Hepatocyte (in vitro differentiated cells): ENCODE data around the gene PDE7B. TPM values are rescaled to one million over a fixed set of nuclear protein-coding genes. Genes with fewer than 3 reads are reported as not detected.

Experiments
- DNase-seq: peaks from one replicate; pipeline ENCODE4 v3.0.0-alpha.2; 2016; ENCODE audit warnings: low spot score
- H2AFZ ChIP-seq: fragments of 200-600 bp; sonication (generic); 2 replicates; pipeline ENCODE4 v1.6.0; 2016; ENCODE audit warnings: antibody characterized with exemption, mild to moderate bottlenecking
- H3K27ac ChIP-seq: fragments of 200-600 bp; sonication (generic); 2 replicates; pipeline ENCODE4 v1.5.1; 2016; ENCODE audit warnings: mild to moderate bottlenecking
- H3K27me3 ChIP-seq: fragments of 200-600 bp; sonication (generic); 2 replicates; pipeline ENCODE4 v1.6.1; 2016
- H3K36me3 ChIP-seq: fragments of 200-600 bp; sonication (generic); replicated peaks from 2 replicates; pipeline ENCODE4 v1.5.1; 2016; ENCODE audit warnings: low read depth; ENCODE audit not compliant: insufficient read depth
- H3K4me1 ChIP-seq: fragments of 200-600 bp; sonication (generic); 2 replicates; pipeline ENCODE4 v1.5.1; 2016; ENCODE audit warnings: mild to moderate bottlenecking, moderate library complexity; ENCODE audit not compliant: insufficient read depth
- H3K4me2 ChIP-seq: fragments of 200-600 bp; sonication (generic); 2 replicates; pipeline ENCODE4 v1.6.0; 2016
- H3K4me3 ChIP-seq: fragments of 200-600 bp; sonication (generic); 2 replicates; pipeline ENCODE4 v1.5.1; 2016; ENCODE audit warnings: mild to moderate bottlenecking
- H3K79me2 ChIP-seq: fragments of 200-600 bp; sonication (generic); 2 replicates; pipeline ENCODE4 v1.6.0; 2017; ENCODE audit warnings: mild to moderate bottlenecking
- H3K9me2 ChIP-seq: fragments of 200-600 bp; sonication (generic); replicated peaks from 2 replicates; pipeline ENCODE4 v1.6.0; 2017; ENCODE audit warnings: mild to moderate bottlenecking; ENCODE audit not compliant: insufficient read depth
- H3K9me3 ChIP-seq: fragments of 200-600 bp; sonication (generic); 2 replicates; pipeline ENCODE4 v1.5.1; 2016; ENCODE audit warnings: low read depth, mild to moderate bottlenecking
- H4K20me1 ChIP-seq: fragments of 200-600 bp; sonication (generic); 2 replicates; pipeline ENCODE4 v1.6.0; 2016; ENCODE audit warnings: mild to moderate bottlenecking; ENCODE audit not compliant: insufficient read depth, poor library complexity, severe bottlenecking
- CTCF ChIP-seq: fragments of 200-600 bp; sonication (generic); IDR thresholded peaks from 2 replicates; pipeline ENCODE4 v1.5.1; 2016; ENCODE audit warnings: antibody characterized with exemption, mild to moderate bottlenecking; ENCODE audit not compliant: poor library complexity
- EZH2 ChIP-seq: fragments of 200-600 bp; sonication (generic); IDR thresholded peaks from 2 replicates; pipeline ENCODE4 v1.6.1; 2016; ENCODE audit warnings: antibody characterized with exemption, mild to moderate bottlenecking, borderline replicate concordance
- EZH2phosphoT487 ChIP-seq: fragments of 200-600 bp; sonication (generic); IDR thresholded peaks from one replicate; pipeline ENCODE4 v1.6.1; 2018; ENCODE audit warnings: antibody characterized with exemption, mild to moderate bottlenecking, low read depth, moderate library complexity; ENCODE audit not compliant: unreplicated experiment, severe bottlenecking
- WGBS: methylation state at CpG from one replicate; pipeline ENCODE4 v1.1.6; 2016; ENCODE audit warnings: low lambda C conversion rate; ENCODE audit errors: missing lambda C conversion rate; 5-methylcytosine and 5-hydroxymethylcytosine counted together
- polyA plus RNA-seq: library from polyadenylated mRNA; unstranded; fragments of >200 nt; fragmentation: Nextera tagmentation; extraction: Ambion mirVana; gene quantifications from 2 replicates; pipeline ENCODE4 v1.2.1, GENCODE V29; 2016
- total RNA-seq: library from RNA; depleted of rRNA; stranded (reverse); fragments of >200 nt; gene quantifications from 2 replicates; pipeline ENCODE4 v1.2.3, GENCODE V29; 2014

The PDE7B gene
- total and polyA plus RNA-seq, 2 experiments from 2014 or later = 3.4 to 7.2 TPM

GRCh38 chr6:135936606-135937005 lies 85.1 kb downstream of the PDE7B start:
- peak; percentile 25 for DNase-seq
- no peak overlapping the region for H3K4me2 ChIP-seq
- no peaks in the 10 kb centered on the region for H3K36me3 ChIP-seq
- H3K9me3 ChIP-seq = no peaks in the 10 kb centered on the region
- peak overlapping the region; percentile 64 for H3K27ac ChIP-seq
- no peak overlapping the region for H3K4me3 ChIP-seq
- no peaks in the 10 kb centered on the region for H3K79me2 ChIP-seq
- peaks cover 26% of the 10 kb centered on the region for H3K4me1 ChIP-seq
- H3K27me3 ChIP-seq = no peaks in the 10 kb centered on the region
- no peak for TF ChIP-seq EZH2
- no peaks in the 10 kb centered on the region for H4K20me1 ChIP-seq
- WGBS = 68% methylated on average over 1 of the region's 1 CpG
- H2AFZ ChIP-seq = no peak overlapping the region
- no peaks in the 10 kb centered on the region for H3K9me2 ChIP-seq

GRCh38 chr6:135937106-135937505 lies 85.6 kb downstream of the PDE7B start:
- H3K79me2 ChIP-seq = no peaks in the 10 kb centered on the region
- no peak overlapping the region for H2AFZ ChIP-seq
- no peaks in the 10 kb centered on the region for H3K27me3 ChIP-seq
- H3K36me3 ChIP-seq = no peaks in the 10 kb centered on the region
- WGBS = 92% methylated on average over 6 of the region's 6 CpGs
- H3K4me1 ChIP-seq = peaks cover 26% of the 10 kb centered on the region
- TF ChIP-seq EZH2 (no peak), CTCF (no peak), EZH2phosphoT487 (no peak)
- H3K27ac ChIP-seq = peak overlapping the region; percentile 64
- no peak overlapping the region for H3K4me3 ChIP-seq
- H4K20me1 ChIP-seq = no peaks in the 10 kb centered on the region
- no peak overlapping the region for H3K4me2 ChIP-seq
- no peak for DNase-seq
- no peaks in the 10 kb centered on the region for H3K9me3 ChIP-seq
- no peaks in the 10 kb centered on the region for H3K9me2 ChIP-seq

- H3K9me3 ChIP-seq = no peaks in the 10 kb centered on the region
- no peaks in the 10 kb centered on the region for H3K79me2 ChIP-seq
- H3K27me3 ChIP-seq = no peaks in the 10 kb centered on the region
- no peak overlapping the region for H2AFZ ChIP-seq
- H3K4me3 ChIP-seq = no peak overlapping the region
- H3K4me1 ChIP-seq = peaks cover 26% of the 10 kb centered on the region
- WGBS = 47% methylated on average over 9 of the region's 9 CpGs
- H3K4me2 ChIP-seq = peak overlapping the region; percentile 48
- H3K9me2 ChIP-seq = no peaks in the 10 kb centered on the region
- TF ChIP-seq EZH2 = no peak
- no peak for TF ChIP-seq EZH2phosphoT487
- peak; percentile 53 for TF ChIP-seq CTCF
- H3K27ac ChIP-seq = peak overlapping the region; percentile 77
- no peaks in the 10 kb centered on the region for H4K20me1 ChIP-seq
- H3K36me3 ChIP-seq = no peaks in the 10 kb centered on the region
- peak; percentile 23 for DNase-seq
Observed at GRCh38 chr6:135938576-135939207, 87.2 kb downstream of the PDE7B start.

GRCh38 chr6:135939208-135939591 lies 87.7 kb downstream of the PDE7B start:
- Histone ChIP-seq H3K27me3 (no peaks in the 10 kb centered on the region), H3K36me3 (no peaks in the 10 kb centered on the region), H3K9me2 (no peaks in the 10 kb centered on the region), H3K4me2 (peak overlapping the region; percentile 48), H4K20me1 (no peaks in the 10 kb centered on the region), H3K4me1 (peaks cover 26% of the 10 kb centered on the region), H3K79me2 (no peaks in the 10 kb centered on the region), H3K9me3 (no peaks in the 10 kb centered on the region), H2AFZ (no peak overlapping the region), H3K27ac (peak overlapping the region; percentile 77), H3K4me3 (no peak overlapping the region)
- DNase-seq = peak; percentile 46
- TF ChIP-seq CTCF (no peak), EZH2phosphoT487 (no peak), EZH2 (no peak)
- WGBS = 49% methylated on average over 7 of the region's 7 CpGs
